Neutrophil (primary cell): ENCODE data around the gene ERP27.
A peak's percentile ranks its signal among the peaks of the same experiment; 100 is the strongest.

Experiments
- H3K27ac ChIP-seq: fragments of 200-600 bp; sonication (generic); 2 replicates; pipeline ENCODE4 v1.5.1; 2016; ENCODE audit warnings: mild to moderate bottlenecking, moderate library complexity
- H3K27me3 ChIP-seq: fragments of 200-600 bp; sonication (generic); 2 replicates; pipeline ENCODE4 v1.6.0; 2016; ENCODE audit warnings: mild to moderate bottlenecking
- H3K36me3 ChIP-seq: fragments of 200-600 bp; sonication (generic); 2 replicates; pipeline ENCODE4 v1.5.1; 2017
- H3K4me1 ChIP-seq, 2 experiments: fragments of 200-600 bp in 1 of 2; sonication (generic) in 1 of 2; 1 replicate in 1 of 2; 2 replicates in 1 of 2; pipeline versions ENCODE4 v1.5.1 to v1.6.1; 2013 to 2016; ENCODE audit warnings: low read depth in 1 of 2, low read length in 1 of 2, mild to moderate bottlenecking in 1 of 2, moderate library complexity in 1 of 2; ENCODE audit not compliant: control insufficient read depth in 1 of 2, insufficient read depth in 1 of 2
- H3K4me3 ChIP-seq, 2 experiments: fragments of 200-600 bp in 1 of 2; sonication (generic) in 1 of 2; 1 replicate in 1 of 2; 2 replicates in 1 of 2; pipeline ENCODE4 v1.5.1; 2013 to 2016; ENCODE audit warnings: low read depth in 1 of 2, low read length in 1 of 2, mild to moderate bottlenecking in 1 of 2, moderate library complexity in 1 of 2
- H3K9me3 ChIP-seq: fragments of 200-600 bp; sonication (generic); 2 replicates; pipeline ENCODE4 v1.5.1; 2016
- TF ChIP-seq, protein P1 (sequence below): fragments of 200-600 bp; sonication (generic); IDR thresholded peaks from 2 replicates; pipeline ENCODE4 v1.5.1; 2016; ENCODE audit warnings: antibody characterized with exemption

The ERP27 gene

DNA sequence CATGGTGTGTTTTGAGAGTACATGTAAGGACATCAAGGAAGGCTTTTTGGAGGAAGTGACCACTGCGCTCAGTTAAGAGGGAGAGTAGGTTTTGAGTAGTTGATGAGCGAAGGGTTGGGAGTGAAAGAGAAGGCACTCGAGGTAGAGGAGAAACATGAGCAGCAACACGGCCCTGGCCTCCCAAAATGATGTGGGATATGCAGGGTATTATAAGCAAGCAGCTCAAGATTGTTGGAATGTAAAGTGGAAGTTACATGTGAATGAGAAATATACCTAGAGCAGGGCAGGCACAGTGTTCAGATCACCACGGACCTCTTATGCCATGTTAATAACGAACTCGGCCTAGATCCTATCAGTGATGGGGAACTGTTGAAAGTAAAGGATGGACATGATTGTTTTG lies 25.2 kb upstream of the ERP27 start:
- peaks cover under 1% of the 10 kb centered on the region for H3K36me3 ChIP-seq
- no peaks in the 10 kb centered on the region for H3K9me3 ChIP-seq
- no peaks in the 10 kb centered on the region for H3K27me3 ChIP-seq
- no peak overlapping the region for H3K4me3 ChIP-seq
- peaks cover 52 to 70% of the 10 kb centered on the region in 2 experiments for H3K4me1 ChIP-seq
- TF ChIP-seq, protein P1, sequence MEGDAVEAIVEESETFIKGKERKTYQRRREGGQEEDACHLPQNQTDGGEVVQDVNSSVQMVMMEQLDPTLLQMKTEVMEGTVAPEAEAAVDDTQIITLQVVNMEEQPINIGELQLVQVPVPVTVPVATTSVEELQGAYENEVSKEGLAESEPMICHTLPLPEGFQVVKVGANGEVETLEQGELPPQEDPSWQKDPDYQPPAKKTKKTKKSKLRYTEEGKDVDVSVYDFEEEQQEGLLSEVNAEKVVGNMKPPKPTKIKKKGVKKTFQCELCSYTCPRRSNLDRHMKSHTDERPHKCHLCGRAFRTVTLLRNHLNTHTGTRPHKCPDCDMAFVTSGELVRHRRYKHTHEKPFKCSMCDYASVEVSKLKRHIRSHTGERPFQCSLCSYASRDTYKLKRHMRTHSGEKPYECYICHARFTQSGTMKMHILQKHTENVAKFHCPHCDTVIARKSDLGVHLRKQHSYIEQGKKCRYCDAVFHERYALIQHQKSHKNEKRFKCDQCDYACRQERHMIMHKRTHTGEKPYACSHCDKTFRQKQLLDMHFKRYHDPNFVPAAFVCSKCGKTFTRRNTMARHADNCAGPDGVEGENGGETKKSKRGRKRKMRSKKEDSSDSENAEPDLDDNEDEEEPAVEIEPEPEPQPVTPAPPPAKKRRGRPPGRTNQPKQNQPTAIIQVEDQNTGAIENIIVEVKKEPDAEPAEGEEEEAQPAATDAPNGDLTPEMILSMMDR, result no peak
- H3K27ac ChIP-seq, result peak overlapping the region; percentile 95

DNA sequence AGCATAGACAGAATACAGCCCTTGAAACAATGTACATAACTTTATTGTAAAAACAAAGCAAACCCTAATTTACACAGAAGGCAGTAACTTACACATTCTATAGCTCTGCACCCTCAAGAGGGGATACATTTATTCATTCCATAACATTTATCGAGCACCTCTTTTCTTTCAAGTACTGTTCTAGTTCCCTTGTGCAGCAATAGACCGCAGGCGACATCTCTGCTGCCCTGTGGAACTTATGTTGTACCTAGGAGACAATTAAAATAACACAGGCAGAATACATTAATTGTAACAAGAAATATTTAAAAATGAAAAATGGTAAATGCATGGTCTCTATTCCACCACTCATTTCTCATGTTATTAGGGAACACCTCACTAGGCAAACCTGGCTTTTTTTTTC lies 24.5 kb upstream of the ERP27 start:
- H3K4me3 ChIP-seq, result peak overlapping the region in 1 of 2 experiments; percentile 93
- peaks cover 58 to 78% of the 10 kb centered on the region in 2 experiments for H3K4me1 ChIP-seq
- TF ChIP-seq, protein P1, result no peak
- H3K27ac ChIP-seq, result peak overlapping the region; percentile 95
- peaks cover 7% of the 10 kb centered on the region for H3K36me3 ChIP-seq
- H3K27me3 ChIP-seq, result no peaks in the 10 kb centered on the region
- no peaks in the 10 kb centered on the region for H3K9me3 ChIP-seq

DNA sequence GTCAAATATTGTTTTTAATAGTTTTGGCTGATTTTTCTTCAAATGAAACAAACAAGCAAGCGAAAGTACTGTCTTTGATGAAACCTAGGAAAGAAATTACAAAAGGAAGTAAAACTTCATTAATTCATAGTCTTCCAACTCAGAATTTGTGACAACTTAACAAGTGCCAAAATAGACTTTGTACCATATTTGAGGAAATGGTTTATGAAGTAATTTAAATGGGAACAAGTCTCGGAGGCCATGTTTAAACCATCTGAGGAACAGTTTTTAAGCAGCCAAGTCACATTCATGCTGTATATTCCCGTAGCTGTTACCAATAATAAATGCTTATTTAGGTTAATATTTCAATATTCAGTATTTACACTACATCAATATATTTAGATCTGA lies 23.8 kb upstream of the ERP27 start:
- H3K36me3 ChIP-seq, result peaks cover 7% of the 10 kb centered on the region
- H3K27me3 ChIP-seq, result no peaks in the 10 kb centered on the region
- TF ChIP-seq, protein P1, result no peak
- H3K9me3 ChIP-seq, result no peaks in the 10 kb centered on the region
- H3K4me3 ChIP-seq, result peak overlapping the region; percentile 87 to 93
- peak overlapping the region; percentile 95 for H3K27ac ChIP-seq
- peaks cover 64 to 84% of the 10 kb centered on the region in 2 experiments for H3K4me1 ChIP-seq

DNA sequence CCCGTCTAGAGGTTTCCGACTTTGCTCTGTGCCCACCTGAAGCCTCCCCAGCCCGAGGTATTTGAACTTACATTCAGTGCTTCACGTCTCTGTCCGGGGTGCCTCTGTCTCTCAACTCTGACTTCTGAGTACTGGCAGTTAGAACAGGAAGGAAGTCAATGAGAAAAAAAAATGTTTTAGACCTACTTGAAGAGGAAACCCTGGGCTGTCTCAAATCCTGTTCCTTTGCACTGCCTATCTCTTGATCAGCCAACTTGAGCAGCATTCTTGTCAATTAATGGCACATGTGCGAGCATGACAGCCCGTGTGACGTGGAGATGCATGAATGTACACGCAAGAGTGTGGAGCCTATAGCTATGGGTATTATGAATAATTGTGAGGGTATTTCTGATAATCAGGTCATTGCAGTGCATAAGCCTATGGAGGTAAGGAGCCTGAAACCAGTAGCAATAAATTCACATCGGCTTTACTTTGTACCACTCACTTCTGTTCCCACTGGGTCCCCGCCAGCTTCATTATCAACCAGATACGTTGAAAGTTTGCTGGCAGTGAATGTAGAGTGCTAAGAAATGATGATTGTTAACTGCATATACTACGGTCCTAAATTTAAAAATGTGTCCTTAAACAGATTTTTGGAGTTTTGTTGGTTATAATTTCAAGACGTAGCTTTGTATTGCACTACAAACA lies 23.3 kb upstream of the ERP27 start, which contains the start of gene ARHGDIB:
Gene ARHGDIB, minus strand, starts transcription at position 136 of the 687 bp plus-strand sequence. CDS start 10,889 bp downstream, outside the sequence.
- no peaks in the 10 kb centered on the region for H3K9me3 ChIP-seq
- H3K27ac ChIP-seq, result peak within 1 kb of the TSS; percentile 95
- TF ChIP-seq, protein P1, result no peak
- H3K36me3 ChIP-seq, result peaks cover 7% of the 10 kb centered on the region
- peaks cover 70 to 89% of the 10 kb centered on the region in 2 experiments for H3K4me1 ChIP-seq
- H3K4me3 ChIP-seq, result peak within 1 kb of the TSS; percentile 87 to 93
- H3K27me3 ChIP-seq, result no peaks in the 10 kb centered on the region

DNA sequence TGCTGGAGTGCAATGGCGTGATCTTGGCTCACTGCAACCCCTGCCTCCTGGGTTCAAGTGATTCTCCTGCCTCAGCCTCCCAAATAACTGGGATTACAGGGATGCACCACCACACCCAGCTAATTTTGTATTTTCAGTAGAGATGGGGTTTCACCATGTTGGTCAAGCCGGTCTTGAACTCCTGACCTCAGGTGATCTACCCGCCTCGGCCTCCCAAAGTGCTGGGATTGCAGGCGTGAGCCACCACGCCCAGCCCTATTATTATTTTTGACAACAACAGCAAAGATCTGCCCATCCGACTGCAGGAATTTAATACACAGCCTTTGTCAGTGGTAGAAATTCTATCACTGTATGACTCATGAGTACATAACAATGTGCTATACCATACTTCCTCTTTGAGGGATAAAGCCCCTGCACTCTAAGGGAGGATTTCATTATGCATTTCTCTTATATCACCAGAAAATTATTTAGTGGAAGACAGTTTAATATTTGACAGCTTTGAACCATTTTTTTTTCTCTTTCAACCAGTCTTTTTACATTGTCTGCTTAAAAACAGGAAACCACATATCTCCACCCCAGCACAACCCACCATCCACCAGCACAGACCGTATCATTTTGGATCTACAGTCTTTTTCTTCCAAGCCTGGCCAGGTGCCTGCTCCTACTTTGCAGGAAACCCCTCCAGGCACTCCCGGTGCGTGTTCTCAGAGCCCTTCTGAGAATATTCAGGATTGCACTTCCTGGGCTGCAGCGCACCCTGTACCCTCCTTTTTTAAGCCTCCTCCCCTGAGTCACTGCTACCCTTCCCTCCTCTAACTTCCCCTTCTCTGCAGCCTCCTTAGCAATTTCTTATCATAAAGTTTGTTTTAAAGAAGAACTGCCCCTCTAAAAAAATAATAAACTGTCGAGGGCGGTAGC lies 22.5 kb upstream of the ERP27 start:
- H3K27me3 ChIP-seq, result no peaks in the 10 kb centered on the region
- peaks cover 8% of the 10 kb centered on the region for H3K36me3 ChIP-seq
- no peaks in the 10 kb centered on the region for H3K9me3 ChIP-seq
- peak overlapping the region; percentile 87 to 93 for H3K4me3 ChIP-seq
- peak overlapping the region; percentile 95 for H3K27ac ChIP-seq
- TF ChIP-seq, protein P1, result no peak
- H3K4me1 ChIP-seq, result peaks cover 75 to 93% of the 10 kb centered on the region in 2 experiments
